Right renal pelvis (tissue), 4 donors: ENCODE measurements around the gene SIKE1. TPM values are rescaled to one million over a fixed set of nuclear protein-coding genes. Genes with fewer than 3 reads are reported as not detected.

Source experiments
- polyA plus RNA-seq, 4 donors: library from polyadenylated mRNA; unstranded; fragments of 120-200 nt; gene quantifications; one replicate each; pipeline ENCODE4 v1.2.1, GENCODE V29; 2013; ENCODE audit not compliant: insufficient read length in 4 of 4

Gene SIKE1
- polyA plus RNA-seq, 4 donors = 49.0 to 55.7 (median 52.8) TPM

Other genes starting within 250 kb of the SIKE1 start
- 10 to 100 TPM; 59.4 to 72.9 (median 70.2) TPM for gene BCAS2, start 199.1 kb downstream of the SIKE1 start, polyA plus RNA-seq
- 1 to 10 TPM; 3.2 to 4.8 (median 3.8) TPM for gene DENND2C, start 110.6 kb downstream of the SIKE1 start, polyA plus RNA-seq
- not detected for gene AMPD1, start 85.1 kb downstream of the SIKE1 start, polyA plus RNA-seq
- gene NRAS, start 63.9 kb downstream of the SIKE1 start, polyA plus RNA-seq = 10 to 100 TPM; 66.3 to 81.2 (median 76.5) TPM
- 100 to 1,000 TPM; 405 to 482 (median 468) TPM for gene CSDE1, start 22.7 kb downstream of the SIKE1 start, polyA plus RNA-seq
- gene SYCP1, start 74.2 kb upstream of the SIKE1 start, polyA plus RNA-seq = under 1 TPM; 0.11 to 0.39 (median 0.23) TPM
- under 1 TPM in 2 of 4 donors, not detected in 2; 0.43 to 0.89 TPM for gene TSHB, start 249.1 kb upstream of the SIKE1 start, polyA plus RNA-seq